GM12872 (cell line): ENCODE measurements around the gene CACNA1D.

Experiments used
- TF ChIP-seq, protein P1 (sequence below): IDR thresholded peaks from 3 replicates; pipeline ENCODE4 v1.5.1; 2011; ENCODE audit warnings: low read depth, mild to moderate bottlenecking, low read length, moderate library complexity; ENCODE audit not compliant: insufficient read depth

CACNA1D gene

DNA sequence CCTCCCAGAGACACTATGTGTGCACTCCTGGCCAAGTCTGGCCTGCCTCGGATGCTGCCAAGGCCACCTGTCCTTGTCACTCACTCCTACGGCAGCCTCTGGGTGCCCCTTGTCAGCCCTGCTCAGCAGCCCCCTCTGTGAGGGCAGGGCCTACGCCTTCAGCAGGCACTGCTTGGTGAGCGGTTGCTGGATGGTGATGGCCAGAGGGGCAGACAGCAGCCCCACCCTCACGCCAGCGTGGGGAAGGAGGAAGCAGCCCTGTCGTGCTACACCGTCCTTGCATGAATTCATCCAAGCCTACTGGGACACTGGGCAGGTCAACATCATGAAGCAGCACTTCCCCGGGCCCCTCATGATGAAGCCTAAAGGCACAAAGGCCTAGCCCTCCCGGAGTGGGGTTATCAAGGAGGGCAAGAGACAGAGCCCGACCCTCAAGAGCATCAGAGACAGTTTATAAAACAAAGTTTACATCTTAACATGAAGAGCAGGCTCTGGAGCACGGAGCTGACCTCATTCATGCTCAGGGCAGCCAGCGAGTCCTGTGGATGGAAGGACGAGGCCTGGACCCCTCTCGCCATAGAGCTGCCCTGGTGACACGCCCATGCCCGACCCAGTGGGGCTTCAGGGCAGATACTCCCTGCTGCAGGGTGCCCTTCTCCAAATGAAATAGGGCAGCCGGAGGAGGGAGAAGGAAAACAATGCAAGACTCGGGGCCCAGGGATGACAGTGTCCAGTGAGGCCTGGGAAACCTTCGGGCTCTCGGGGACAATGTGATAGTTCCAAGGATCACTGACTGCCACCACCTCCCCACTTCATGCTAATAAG lies 326.6 kb downstream of the CACNA1D start:
- TF ChIP-seq, protein P1, sequence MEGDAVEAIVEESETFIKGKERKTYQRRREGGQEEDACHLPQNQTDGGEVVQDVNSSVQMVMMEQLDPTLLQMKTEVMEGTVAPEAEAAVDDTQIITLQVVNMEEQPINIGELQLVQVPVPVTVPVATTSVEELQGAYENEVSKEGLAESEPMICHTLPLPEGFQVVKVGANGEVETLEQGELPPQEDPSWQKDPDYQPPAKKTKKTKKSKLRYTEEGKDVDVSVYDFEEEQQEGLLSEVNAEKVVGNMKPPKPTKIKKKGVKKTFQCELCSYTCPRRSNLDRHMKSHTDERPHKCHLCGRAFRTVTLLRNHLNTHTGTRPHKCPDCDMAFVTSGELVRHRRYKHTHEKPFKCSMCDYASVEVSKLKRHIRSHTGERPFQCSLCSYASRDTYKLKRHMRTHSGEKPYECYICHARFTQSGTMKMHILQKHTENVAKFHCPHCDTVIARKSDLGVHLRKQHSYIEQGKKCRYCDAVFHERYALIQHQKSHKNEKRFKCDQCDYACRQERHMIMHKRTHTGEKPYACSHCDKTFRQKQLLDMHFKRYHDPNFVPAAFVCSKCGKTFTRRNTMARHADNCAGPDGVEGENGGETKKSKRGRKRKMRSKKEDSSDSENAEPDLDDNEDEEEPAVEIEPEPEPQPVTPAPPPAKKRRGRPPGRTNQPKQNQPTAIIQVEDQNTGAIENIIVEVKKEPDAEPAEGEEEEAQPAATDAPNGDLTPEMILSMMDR, result no peak

DNA sequence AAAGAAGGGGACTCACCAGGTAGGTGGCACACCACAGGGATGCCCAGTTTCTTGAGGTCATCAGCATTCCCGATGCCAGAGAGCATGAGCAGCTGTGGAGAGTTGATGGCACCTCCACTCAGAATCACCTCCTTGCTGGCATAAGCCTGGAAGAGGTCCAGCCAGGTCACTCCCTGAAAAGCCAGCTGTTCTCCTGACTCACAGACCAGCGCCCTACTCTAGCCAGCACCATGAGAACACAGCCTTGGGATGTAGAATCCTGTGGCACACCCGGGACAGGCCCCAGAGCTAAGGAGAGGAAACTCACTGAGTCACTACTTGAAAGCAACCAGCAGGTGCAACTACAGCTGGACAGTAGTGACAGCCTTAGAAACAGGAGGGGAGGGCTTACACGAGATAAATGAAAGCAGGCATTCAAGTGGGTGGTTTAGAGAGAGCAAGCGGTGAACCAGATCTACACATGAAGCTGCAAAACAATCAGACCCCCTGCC lies 327.3 kb downstream of the CACNA1D start:
- TF ChIP-seq, protein P1, result no peak

DNA sequence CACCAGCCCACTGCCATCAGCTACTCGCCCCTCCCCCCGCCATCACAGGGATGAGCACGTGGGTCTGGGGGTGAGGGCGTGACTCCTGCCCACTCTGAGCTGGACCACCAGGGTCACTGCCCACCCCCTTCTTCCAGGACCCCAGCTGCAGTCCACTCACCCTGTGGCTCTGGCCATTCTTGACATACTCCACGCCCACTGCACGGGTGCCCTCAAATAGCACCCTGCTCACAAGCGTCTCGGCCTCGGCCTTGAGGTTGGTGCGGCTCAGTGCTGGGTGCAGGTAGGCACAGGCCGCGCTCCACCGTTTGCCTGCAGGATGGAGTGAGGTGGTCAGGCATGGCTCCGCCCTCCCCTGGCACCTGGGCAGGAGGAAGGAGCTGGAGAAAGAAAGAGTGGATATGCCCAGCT lies 327.9 kb downstream of the CACNA1D start:
- TF ChIP-seq, protein P1, result no peak

DNA sequence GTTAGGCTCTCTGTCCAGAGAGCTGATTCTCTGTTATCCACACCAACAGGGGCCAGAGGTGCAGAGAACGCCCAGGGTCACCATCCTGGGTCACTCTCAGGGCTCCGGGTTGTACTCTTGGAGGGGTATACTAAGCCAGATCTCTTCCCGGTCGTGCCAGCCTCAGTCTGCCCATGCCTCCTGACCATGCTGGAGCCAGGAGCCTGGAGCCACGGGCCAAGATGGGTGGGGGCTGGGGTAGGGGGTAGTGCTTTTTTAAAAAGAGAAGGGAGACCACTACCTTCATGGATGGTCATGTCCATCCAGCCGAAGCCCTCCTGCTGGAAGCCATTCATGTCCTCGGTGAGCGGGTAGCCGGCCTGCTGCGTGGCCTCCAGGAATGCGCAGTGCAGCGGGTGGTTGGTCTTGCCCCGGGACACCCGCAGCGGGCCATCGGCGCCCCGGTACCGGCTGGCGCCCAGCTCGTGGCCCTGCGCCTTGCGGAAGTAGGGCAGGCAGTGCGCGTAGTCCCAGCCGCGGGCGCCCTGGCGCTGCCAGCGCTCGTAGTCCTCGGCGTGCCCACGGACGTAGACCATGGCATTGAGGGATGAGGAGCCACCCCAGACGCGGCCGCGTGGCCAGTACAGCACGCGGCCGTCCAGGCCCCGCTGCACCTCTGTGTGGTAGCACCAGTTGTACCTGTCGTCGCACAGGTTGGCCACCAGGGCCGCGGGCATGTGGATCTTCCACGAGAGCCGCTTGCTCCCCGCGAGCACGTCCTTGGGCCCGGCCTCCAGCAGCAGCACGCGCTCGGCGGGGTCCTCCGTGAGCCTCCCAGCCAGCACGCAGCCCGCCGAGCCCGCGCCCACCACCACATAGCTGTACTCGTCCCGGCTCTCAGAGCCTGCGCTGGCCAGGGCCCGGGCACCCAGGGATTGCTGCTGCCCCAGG lies 328.9 kb downstream of the CACNA1D start:
- TF ChIP-seq, protein P1, result no peak

DNA sequence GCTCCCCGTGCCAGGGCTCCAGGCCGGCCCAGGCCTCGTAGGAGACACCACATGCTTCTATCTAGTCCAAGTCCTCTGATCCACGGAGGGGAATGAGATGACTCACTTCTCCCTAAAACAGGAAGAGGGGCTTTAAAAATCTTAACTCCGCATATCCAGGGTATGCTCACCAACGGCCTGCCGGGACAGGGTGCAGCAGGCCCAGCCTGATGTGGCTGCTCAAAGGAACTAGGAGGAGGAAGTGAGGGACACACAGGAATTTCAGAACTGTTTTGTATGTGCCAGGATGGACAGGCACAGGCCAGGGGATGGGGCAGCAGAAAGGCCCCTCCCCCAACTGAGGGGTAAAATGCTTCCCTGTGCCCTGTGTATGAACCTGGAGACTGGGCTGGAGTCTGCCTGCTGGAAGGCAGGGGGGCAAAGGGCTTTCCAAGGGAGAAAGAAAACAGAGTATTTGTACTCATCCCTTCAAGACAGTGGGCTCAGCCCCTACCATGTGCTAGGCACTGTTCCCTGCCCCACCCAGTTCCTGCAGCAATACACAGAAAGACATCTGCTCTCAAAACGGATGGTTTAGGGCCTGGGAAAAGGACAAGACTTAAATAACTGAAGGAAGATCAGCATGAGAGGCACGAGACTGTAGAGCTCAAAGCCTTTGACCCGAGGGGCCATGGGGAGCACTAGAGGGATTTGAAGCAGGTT lies 329.7 kb downstream of the CACNA1D start:
- TF ChIP-seq, protein P1, result no peak

DNA sequence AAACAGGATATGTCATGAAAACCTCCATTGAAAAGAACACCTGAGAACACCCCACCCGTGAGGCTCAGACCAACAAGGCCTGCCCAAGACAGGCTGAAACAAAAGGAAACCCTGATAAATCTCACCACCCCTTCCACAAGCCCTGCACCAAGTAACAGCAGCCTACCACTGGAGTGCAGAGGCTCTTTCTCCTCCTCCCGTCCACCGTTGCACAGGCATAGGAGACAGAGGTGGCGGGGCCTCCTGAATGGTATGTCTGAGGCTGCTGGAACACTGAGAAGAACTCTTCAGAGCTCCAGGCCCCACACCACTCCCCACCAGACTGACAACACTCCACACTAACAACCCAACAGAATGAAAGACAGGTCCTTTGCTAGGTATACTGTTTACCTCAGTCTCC lies 330.4 kb downstream of the CACNA1D start:
- TF ChIP-seq, protein P1, result no peak

DNA sequence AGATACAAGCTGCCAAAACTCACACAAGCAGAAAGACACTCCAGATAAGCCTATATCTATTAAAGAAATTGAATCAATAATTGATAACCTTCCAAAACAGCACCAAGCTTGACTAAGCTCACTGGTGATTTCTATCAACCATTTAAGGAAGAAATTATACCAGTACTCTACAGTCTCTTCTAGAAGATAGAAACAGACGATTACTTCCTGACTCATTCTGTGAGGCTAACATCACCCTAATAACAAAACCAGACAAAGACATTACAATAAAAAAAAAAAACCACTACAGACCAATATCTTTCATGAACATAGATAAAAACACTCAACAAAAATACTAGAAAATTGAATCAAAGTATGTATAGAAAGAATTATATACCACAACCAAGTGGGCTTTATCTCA lies 331.6 kb downstream of the CACNA1D start:
- TF ChIP-seq, protein P1, result no peak
